WI38 (cell line): ENCODE data around the gene DNAJA3.

Source experiments
- H3K4me3 ChIP-seq: 2 replicates; pipeline ENCODE4 v1.5.1; 2011; ENCODE audit warnings: low read depth, mild to moderate bottlenecking, control low read depth, low read length
- TF ChIP-seq, protein P1 (sequence below): IDR thresholded peaks from 2 replicates; pipeline ENCODE4 v1.5.1; 2012; ENCODE audit warnings: low read depth, mild to moderate bottlenecking, control low read depth, low read length

DNAJA3 gene

DNA sequence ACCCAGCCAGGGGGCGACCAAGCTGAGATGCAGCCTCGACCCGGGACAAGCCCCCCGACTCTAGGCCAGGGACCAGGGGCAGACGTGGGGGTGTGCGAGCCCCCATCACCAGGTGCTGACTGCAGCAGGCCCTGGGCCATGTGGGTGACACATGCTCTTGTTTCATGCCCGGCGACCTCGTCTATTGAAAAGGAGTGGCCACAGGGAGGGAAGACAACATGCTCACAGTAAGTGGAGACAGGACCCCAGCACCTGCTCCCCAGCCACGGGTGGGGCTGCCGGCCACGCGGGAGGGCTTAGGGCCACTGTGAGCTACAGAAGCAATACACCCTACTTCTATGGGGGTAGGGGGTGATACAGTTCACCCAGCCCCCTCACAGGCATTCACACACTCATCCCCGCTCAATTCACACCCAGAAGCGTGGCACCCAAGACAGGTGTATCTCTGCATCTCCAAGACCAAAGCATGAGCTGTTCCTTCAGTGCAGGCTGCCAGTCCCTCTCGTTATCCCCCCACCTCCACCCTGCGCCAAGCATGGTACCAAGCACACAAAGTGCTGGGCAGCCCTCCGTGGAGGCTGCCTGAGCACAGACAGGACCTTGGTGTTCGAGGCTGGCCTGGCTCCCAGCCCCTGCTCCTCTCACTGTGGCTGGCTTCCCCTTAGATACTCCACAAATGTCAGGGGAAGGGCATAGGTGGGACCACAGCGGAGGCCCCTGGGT is 40.4 kb upstream of the DNAJA3 start:
- TF ChIP-seq, protein P1, sequence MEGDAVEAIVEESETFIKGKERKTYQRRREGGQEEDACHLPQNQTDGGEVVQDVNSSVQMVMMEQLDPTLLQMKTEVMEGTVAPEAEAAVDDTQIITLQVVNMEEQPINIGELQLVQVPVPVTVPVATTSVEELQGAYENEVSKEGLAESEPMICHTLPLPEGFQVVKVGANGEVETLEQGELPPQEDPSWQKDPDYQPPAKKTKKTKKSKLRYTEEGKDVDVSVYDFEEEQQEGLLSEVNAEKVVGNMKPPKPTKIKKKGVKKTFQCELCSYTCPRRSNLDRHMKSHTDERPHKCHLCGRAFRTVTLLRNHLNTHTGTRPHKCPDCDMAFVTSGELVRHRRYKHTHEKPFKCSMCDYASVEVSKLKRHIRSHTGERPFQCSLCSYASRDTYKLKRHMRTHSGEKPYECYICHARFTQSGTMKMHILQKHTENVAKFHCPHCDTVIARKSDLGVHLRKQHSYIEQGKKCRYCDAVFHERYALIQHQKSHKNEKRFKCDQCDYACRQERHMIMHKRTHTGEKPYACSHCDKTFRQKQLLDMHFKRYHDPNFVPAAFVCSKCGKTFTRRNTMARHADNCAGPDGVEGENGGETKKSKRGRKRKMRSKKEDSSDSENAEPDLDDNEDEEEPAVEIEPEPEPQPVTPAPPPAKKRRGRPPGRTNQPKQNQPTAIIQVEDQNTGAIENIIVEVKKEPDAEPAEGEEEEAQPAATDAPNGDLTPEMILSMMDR: no peak
- no peak overlapping the region for H3K4me3 ChIP-seq

DNA sequence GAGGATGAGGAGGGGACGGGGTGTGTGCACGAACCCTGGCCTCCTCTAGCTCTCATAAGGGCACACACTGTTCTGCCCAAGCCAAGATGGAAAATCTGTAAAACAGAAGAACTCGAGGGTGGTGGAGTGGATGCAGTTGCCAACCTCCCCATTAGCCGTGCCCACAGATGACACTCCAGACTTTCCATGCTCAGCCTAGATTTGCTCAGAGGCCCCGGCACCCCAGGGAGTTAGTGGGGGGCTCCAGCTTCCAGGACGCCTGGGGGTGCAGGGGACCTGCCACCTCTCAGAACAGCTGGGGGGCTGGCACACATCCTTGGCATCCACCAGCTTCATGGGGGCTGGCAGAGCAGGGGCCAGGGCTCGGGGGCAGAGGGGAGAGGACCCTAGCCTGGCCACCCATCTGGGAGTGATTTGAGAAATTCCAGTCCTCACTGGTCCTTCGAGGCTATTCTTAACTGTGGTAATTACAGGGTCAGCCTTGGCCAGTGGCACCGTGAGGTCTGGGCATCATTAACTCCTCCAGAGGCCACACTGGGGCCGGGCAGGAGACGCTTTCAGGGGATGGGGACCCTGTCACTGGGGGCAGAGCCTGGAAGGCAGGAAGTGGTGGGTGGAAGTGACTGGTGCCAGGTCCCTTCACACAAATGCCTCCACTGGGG is 39.7 kb upstream of the DNAJA3 start:
- TF ChIP-seq, protein P1: no peak
- no peak overlapping the region for H3K4me3 ChIP-seq

DNA sequence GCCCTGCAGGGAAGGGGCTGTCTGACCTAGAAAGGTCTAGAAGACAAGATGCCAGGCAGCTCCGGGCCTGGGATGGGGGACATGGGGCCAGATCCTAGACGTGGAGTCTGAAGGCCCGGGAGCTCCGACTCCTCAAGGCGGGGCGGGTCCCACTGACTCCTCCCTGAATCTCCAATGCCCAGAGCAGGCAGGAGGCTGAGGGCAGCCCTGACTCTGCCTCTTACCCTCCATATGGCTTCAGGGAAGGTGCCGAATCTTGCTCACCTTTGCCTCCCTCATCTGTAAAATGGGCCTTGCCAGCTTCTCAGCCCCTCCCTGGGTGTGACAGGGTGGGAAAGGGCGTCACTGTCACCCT is 39.2 kb upstream of the DNAJA3 start:
- TF ChIP-seq, protein P1: no peak
- H3K4me3 ChIP-seq: no peak overlapping the region

DNA sequence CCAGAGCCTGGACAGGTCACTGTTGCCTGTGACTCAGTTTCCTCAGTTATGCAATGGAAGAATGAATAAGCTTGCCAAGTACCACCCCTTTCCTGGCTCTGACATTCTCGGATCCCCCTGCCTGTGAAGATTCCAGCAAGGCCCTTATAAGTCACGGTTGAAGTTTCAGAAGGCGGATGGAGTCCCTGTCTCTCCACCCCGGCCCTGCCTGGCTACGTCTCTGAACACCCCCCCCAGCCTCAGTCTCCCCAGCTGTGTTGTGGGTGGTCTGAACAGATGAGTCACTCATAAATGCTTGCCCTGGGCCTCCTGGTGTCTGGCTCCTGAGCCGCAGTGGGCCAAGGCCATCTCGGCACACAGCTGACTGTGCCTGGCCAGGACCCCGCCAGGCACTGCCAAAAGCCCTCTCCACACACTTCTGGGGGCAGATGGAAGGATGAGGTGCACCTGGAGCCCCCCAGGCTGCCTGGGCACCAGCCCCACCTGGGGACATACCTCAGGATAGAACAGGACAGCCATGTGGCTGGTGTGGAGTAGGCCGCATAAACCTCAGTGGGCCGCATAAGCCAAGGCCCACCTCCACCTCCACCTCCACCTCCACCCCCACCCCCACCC is 38.6 kb upstream of the DNAJA3 start:
- no peak overlapping the region for H3K4me3 ChIP-seq
- TF ChIP-seq, protein P1: no peak

DNA sequence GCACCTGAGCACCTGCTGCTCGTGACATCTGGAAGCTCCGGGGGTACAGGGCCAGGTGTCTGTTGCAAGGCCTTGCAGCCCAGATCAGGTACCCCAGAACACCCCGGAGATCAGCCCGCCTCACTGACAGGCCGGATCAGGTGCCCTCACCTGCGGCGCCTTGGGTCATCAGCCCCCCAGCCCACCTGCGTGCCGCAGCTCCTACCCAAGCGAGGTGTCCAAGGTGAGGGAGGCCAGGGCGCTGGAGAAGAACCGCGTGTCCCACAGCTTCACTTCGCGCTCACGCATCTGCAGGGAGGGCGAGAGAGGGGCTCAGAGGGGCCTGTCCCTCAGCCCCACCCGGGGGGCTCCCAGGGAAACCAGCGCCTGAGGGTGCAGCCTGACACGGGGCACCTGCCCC is 37.9 kb upstream of the DNAJA3 start:
- H3K4me3 ChIP-seq: no peak overlapping the region
- TF ChIP-seq, protein P1: no peak

DNA sequence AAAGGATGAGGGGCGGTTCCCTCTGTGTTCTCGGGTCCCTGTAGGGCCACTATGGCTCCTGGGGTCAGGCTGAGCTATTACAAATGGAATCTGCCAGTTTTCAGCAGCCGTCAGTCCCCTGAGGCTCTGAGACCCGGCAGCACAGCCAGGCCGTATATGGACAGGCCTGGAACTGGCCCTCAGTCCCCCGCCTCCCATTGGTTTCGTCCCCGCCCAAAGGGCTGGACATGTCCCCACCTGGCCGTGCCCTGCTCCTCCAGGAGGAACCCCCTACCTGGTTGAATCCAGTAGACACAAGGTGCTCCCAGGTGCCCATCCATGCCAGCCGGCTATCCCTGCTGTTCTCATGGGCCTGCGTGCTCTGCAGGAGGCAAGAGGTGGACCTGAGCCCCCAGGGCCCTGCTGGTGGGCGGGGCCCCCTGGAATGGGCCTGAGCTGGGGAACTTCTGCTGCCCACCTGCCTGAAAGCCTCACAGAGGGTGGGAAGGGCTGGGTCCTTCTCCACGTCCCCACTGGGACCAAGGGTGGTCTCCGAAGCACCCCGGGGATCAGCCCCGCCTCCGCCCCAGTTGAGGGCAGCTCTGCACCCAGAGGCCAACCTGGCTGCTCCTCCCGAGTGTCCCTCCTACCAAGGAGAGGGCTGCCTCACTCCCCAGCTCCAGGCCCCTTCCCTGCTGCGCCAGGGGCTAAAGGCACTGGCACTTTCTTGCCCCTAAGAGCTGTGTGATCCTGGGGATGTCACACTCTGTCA is 37.2 kb upstream of the DNAJA3 start:
- H3K4me3 ChIP-seq: no peak overlapping the region
- TF ChIP-seq, protein P1: no peak
